ENCODE results near the gene SUN3.

Gene SUN3

GRCh38 chr7:47940088-47941013 is 88.6 kb downstream of the SUN3 start:
- no peak overlapping the region for H3K4me3 Mint-ChIP-seq
- peaks cover 22% of the 10 kb centered on the region for H3K4me1 Mint-ChIP-seq
- DNase-seq (ENCODE audit: low spot score in 2 of 2) (no peak), ATAC-seq (ENCODE audit: low read depth) (no peak)
- no peaks in the 10 kb centered on the region for H3K36me3 Mint-ChIP-seq
- H3K27ac Mint-ChIP-seq = no peak overlapping the region
- no peaks in the 10 kb centered on the region for H3K9me3 Mint-ChIP-seq
- no peaks in the 10 kb centered on the region for H3K27me3 Mint-ChIP-seq

- H3K27me3 Mint-ChIP-seq = no peaks in the 10 kb centered on the region
- peaks cover 22% of the 10 kb centered on the region for H3K4me1 Mint-ChIP-seq
- H3K27ac Mint-ChIP-seq = no peak overlapping the region
- H3K36me3 Mint-ChIP-seq = no peaks in the 10 kb centered on the region
- no peak overlapping the region for H3K4me3 Mint-ChIP-seq
- ATAC-seq (ENCODE audit: low read depth) (no peak), DNase-seq (ENCODE audit: low spot score in 2 of 2) (no peak)
- H3K9me3 Mint-ChIP-seq = no peaks in the 10 kb centered on the region
These were observed 89.4 kb downstream of the SUN3 start for GRCh38 chr7:47939425-47940036.

DNA sequence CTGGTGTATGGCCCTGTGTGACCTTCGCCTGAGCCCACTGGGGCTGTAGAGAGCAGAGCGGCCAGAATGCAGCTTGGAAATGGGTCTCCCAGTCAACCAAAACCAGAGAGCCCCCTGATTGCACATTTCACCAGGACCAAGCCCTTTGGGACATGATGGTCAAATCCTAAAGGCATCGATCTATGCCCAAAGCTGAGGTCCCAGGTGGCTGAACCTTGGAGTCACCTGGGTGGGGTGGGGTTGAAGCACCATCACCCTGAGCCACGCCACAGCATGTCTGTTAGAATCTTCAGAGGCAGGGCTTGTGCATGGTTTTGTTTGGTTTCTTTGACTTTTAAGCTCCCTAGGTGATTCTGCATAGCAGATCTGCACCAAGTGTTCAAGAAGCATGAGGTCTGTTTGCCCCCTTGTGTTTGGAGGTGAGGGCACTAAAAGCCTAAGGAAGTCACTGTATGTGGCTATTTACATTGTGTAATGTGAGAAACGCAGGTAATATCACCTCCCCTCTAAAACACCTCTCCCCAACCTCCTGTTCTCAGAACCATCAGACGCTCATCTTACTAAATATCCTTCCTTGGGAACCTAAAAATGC is 90.2 kb downstream of the SUN3 start:
- no peaks in the 10 kb centered on the region for H3K9me3 Mint-ChIP-seq
- H3K27ac Mint-ChIP-seq = no peak overlapping the region
- H3K4me1 Mint-ChIP-seq = peaks cover 22% of the 10 kb centered on the region
- no peak for DNase-seq (ENCODE audit: low spot score in 2 of 2)
- no peaks in the 10 kb centered on the region for H3K27me3 Mint-ChIP-seq
- no peak for ATAC-seq (ENCODE audit: low read depth)
- no peak overlapping the region for H3K4me3 Mint-ChIP-seq
- H3K36me3 Mint-ChIP-seq = no peaks in the 10 kb centered on the region

- Mint-ChIP-seq H3K36me3 (no peaks in the 10 kb centered on the region), H3K9me3 (no peaks in the 10 kb centered on the region), H3K4me1 (peaks cover 22% of the 10 kb centered on the region), H3K4me3 (peak overlapping the region; percentile 75), H3K27ac (peak overlapping the region; percentile 46), H3K27me3 (peaks cover 2% of the 10 kb centered on the region)
- ATAC-seq (ENCODE audit: low read depth) (peak; percentile 58), DNase-seq (ENCODE audit: low spot score in 2 of 2) (peak; percentile 16 to 32)
These were observed 91.0 kb downstream of the SUN3 start for GRCh38 chr7:47937711-47938573.
